ENCODE results near the gene CLK2. TPM values are rescaled to one million over a fixed set of nuclear protein-coding genes. Genes with fewer than 3 reads are reported as not detected.
A peak's percentile ranks its signal among the peaks of the same experiment; 100 is the strongest.

The CLK2 gene
- total and polyA plus RNA-seq, 9 of the 15 experiments (the other 6 are each of a cell fraction or from before 2014, with no cell fraction given): 13.5 to 81.4 (median 39.6) TPM

GRCh38 chr1:155253797-155254196 lies 19.5 kb downstream of the CLK2 start:
- DNase-seq (ENCODE audit: extremely low read depth in 1 of 4, low spot score in 3 of 4) (peak in 1 of 4 experiments; percentile 34), ATAC-seq (no peak), FAIRE-seq (no peak)
- BruUV-seq (replicated peaks): no TSS peak
- CTCF ChIA-PET (ENCODE audit: low intra/inter-chr PET ratio): interaction anchor here (1.2 kb wide), 1 partner anchor 70 kb away, joined by 4 read pairs; no protein-coding TSS in a partner anchor
- H3K9me3 ChIP-seq (replicated peaks; ENCODE audit: control insufficient read depth, insufficient read depth, low read depth, low read length): no peaks in the 10 kb centered on the region
- H2AFZ ChIP-seq (ENCODE audit: low read depth, low read length): no peak overlapping the region
- in situ Hi-C loops (cut with MboI): loop anchor here (10.0 kb wide), 1 partner anchor 341 kb away; no protein-coding TSS in a partner anchor
- POLR2A ChIA-PET: no interaction called here
- peak overlapping the region; percentile 65; the same call in 1 of the 3 replicates for H3K27ac ChIP-seq (ENCODE audit: extremely low read depth, low read depth, low read length)
- peaks cover 18% of the 10 kb centered on the region for H3K79me2 ChIP-seq (ENCODE audit: control insufficient read depth, insufficient read depth, low read length)
- no peaks in the 10 kb centered on the region for H3K27me3 ChIP-seq (ENCODE audit: control insufficient read depth in 2 of 2, insufficient read depth in 2 of 2, low read length in 2 of 2)
- H3K9me1 ChIP-seq (ENCODE audit: control insufficient read depth, insufficient read depth, low read length): no peaks in the 10 kb centered on the region
- H3K36me3 ChIP-seq (ENCODE audit: control insufficient read depth, insufficient read depth, low read length): peaks cover 39% of the 10 kb centered on the region; the same call in 2 of the 3 replicates
- peak overlapping the region; percentile 75 to 97; a peak in 3 of 4 replicates for H3K9ac ChIP-seq (ENCODE audit: insufficient read depth in 1 of 2, low read depth in 2 of 2, low read length in 2 of 2)
- 0 out of 2 replicates have a peak, but pooled peaks have one; percentile 6 for TF ChIP-seq REST (IDR thresholded peaks at IDR 0.05; ENCODE audit: borderline replicate concordance)
- no peak for TF ChIP-seq REST (CRISPR knock-in tag; IDR thresholded peaks at IDR 0.05; ENCODE audit: low read depth)
- no peak for TF ChIP-seq KDM2B (CRISPR knock-in tag; IDR thresholded peaks at IDR 0.05)
- TF ChIP-seq KDM5B (IDR thresholded peaks at IDR 0.05; ENCODE audit: insufficient replicate concordance, low read depth, low read length): peak; percentile 4
- no peak for TF ChIP-seq FOXM1 (IDR thresholded peaks at IDR 0.05; ENCODE audit: low read depth)
- TF ChIP-seq FOXM1 (CRISPR knock-in tag; IDR thresholded peaks at IDR 0.05; ENCODE audit: low read depth): 0 out of 2 replicates have a peak, but pooled peaks have one; percentile 13
- no peak for TF ChIP-seq KLF10 (CRISPR knock-in tag; IDR thresholded peaks at IDR 0.05)
- no peak for TF ChIP-seq ATF3 (IDR thresholded peaks at IDR 0.05)
- TF ChIP-seq ATF3 (CRISPR knock-in tag; conservative IDR thresholded peaks at IDR 0.05): no peak
- TF ChIP-seq DNMT1 (IDR thresholded peaks at IDR 0.05): no peak
- no peak for TF ChIP-seq SMARCA4 (IDR thresholded peaks at IDR 0.05)
- intact Hi-C loops (cut with micrococcal nuclease): loop anchor here (5.0 to 10.0 kb wide), 2 partner anchors 251 to 339 kb away; no protein-coding TSS in a partner anchor
- peaks cover 25 to 48% of the 10 kb centered on the region in 2 experiments for H3K4me1 ChIP-seq (replicated peaks in 1 of 2; ENCODE audit: control insufficient read depth in 2 of 2, insufficient read depth in 2 of 2, low read length in 2 of 2)
- H4K20me1 ChIP-seq (replicated peaks; ENCODE audit: control insufficient read depth, insufficient read depth, low read length): no peaks in the 10 kb centered on the region
- WGBS (ENCODE audit: insufficient coverage, low coverage, missing lambda C conversion rate): 58% methylated on average over 5 of the region's 5 CpGs
- H3K4me2 ChIP-seq (ENCODE audit: insufficient read depth, low read length): peak overlapping the region; percentile 81
- peak overlapping the region; percentile 58 for H3K4me3 ChIP-seq
